Amniotic epithelial cell (primary cell): ENCODE data around the gene TNS4.

Experiments
- DNase-seq: peaks from one replicate; pipeline ENCODE4 v3.0.0-alpha.2; 2010; ENCODE audit warnings: low read depth

TNS4 gene

GRCh38 chr17:40437095-40437732 is 64.2 kb downstream of the TNS4 start:
- DNase-seq: no peak

GRCh38 chr17:40436636-40437035 is 64.8 kb downstream of the TNS4 start:
- no peak for DNase-seq

GRCh38 chr17:40433551-40434415 is 67.6 kb downstream of the TNS4 start:
- DNase-seq: no peak

GRCh38 chr17:40432864-40433528 is 68.4 kb downstream of the TNS4 start:
- peak; percentile 80 for DNase-seq

- no peak for DNase-seq
Measured at GRCh38 chr17:40431231-40431602, 70.2 kb downstream of the TNS4 start.

GRCh38 chr17:40430272-40431230 is 70.9 kb downstream of the TNS4 start:
- no peak for DNase-seq

- DNase-seq: no peak
Measured at GRCh38 chr17:40427002-40427491, 74.4 kb downstream of the TNS4 start.
